HepG2 (cell line): ENCODE data around the gene ELMO2. TPM values are rescaled to one million over a fixed set of nuclear protein-coding genes. Genes with fewer than 3 reads are reported as not detected.

Source experiments
- DR1 ChIP-seq: sonication (generic); formaldehyde crosslinking; IDR thresholded peaks from 2 replicates; pipeline ENCODE4 v1.8.0; 2021; ENCODE audit warnings: mild to moderate bottlenecking, missing genetic modification reagents, inconsistent platforms
- GATAD1 ChIP-seq: IDR thresholded peaks from 2 replicates; pipeline ENCODE4 v1.6.1; 2016; ENCODE audit warnings: missing genetic modification reagents, missing compliant biosample characterization
- HNF4A ChIP-seq: sonication (generic); formaldehyde crosslinking; IDR thresholded peaks from 2 replicates; pipeline ENCODE4 v1.4.0; 2020; ENCODE audit warnings: missing genetic modification reagents
- HNRNPK ChIP-seq: fragments of 200-400 bp; formaldehyde crosslinking; IDR thresholded peaks from 2 replicates; pipeline ENCODE4 v1.6.1; 2018; ENCODE audit warnings: low read length, low read depth, moderate library complexity, mild to moderate bottlenecking; ENCODE audit not compliant: poor library complexity, severe bottlenecking
- KLF16 ChIP-seq, 2 experiments: sonication (generic) in 1 of 2; formaldehyde crosslinking in 1 of 2; IDR thresholded peaks; 2 replicates each; pipeline versions ENCODE4 v1.6.1 to v1.8.0; 2016 to 2023; ENCODE audit warnings: missing genetic modification reagents in 2 of 2, missing compliant biosample characterization in 1 of 2
- NR1H2 ChIP-seq: sonication (generic); formaldehyde crosslinking; IDR thresholded peaks from 2 replicates; pipeline ENCODE4 v1.8.1; 2022; ENCODE audit warnings: low read depth, missing genetic modification reagents, borderline replicate concordance
- RORA ChIP-seq: sonication (generic); formaldehyde crosslinking; IDR thresholded peaks from 2 replicates; pipeline ENCODE4 v1.5.0; 2020; ENCODE audit warnings: mild to moderate bottlenecking, missing genetic modification reagents, moderate library complexity
- TOPORS ChIP-seq: sonication (generic); formaldehyde crosslinking; IDR thresholded peaks from 2 replicates; pipeline ENCODE4 v1.8.0; 2023; ENCODE audit warnings: mild to moderate bottlenecking, missing genetic modification reagents
- ZBTB26 ChIP-seq: IDR thresholded peaks from 2 replicates; pipeline ENCODE4 v1.6.1; 2016; ENCODE audit warnings: missing compliant biosample characterization, missing genetic modification reagents, borderline replicate concordance
- ZNF264 ChIP-seq: sonication (generic); formaldehyde crosslinking; IDR thresholded peaks from 2 replicates; pipeline ENCODE4 v1.4.0; 2020; ENCODE audit warnings: missing genetic modification reagents
- ZNF281 ChIP-seq: sonication (generic); formaldehyde crosslinking; IDR thresholded peaks from 2 replicates; pipeline ENCODE4 v1.4.0; 2020; ENCODE audit warnings: missing genetic modification reagents, borderline replicate concordance
- ZNF367 ChIP-seq: sonication (generic); formaldehyde crosslinking; IDR thresholded peaks from 2 replicates; pipeline ENCODE4 v1.4.0; 2020; ENCODE audit warnings: missing genetic modification reagents, borderline replicate concordance
- ZNF441 ChIP-seq: sonication (generic); formaldehyde crosslinking; IDR thresholded peaks from 2 replicates; pipeline ENCODE4 v1.7.0; 2021; ENCODE audit warnings: missing genetic modification reagents, borderline replicate concordance
- ZNF501 ChIP-seq: sonication (generic); formaldehyde crosslinking; IDR thresholded peaks from 2 replicates; pipeline ENCODE4 v1.5.1; 2020; ENCODE audit warnings: mild to moderate bottlenecking, moderate library complexity, missing genetic modification reagents
- polyA plus RNA-seq, 8 experiments: library from polyadenylated mRNA; depleted of rRNA in 3 of 8; stranded (reverse) in 7 of 8; unstranded in 1 of 8; fragments of >200 nt; fragmentation: Illumina TruSeq in 4 of 8; extraction: Trizol in 4 of 8; gene quantifications; 2 replicates each; pipeline versions ENCODE4 v1.2.1 to v1.2.3, GENCODE V29; 2011 to 2016; ENCODE audit warnings: low read depth in 4 of 8, missing spikeins in 1 of 8, mixed read lengths in 1 of 8; ENCODE audit not compliant: insufficient read depth in 1 of 8
- total RNA-seq, 5 experiments: library from RNA; depleted of rRNA; stranded (reverse); fragments of >200 nt; fragmentation: Illumina TruSeq; extraction: Trizol; gene quantifications; 2 replicates each; pipeline ENCODE4 v1.2.3, GENCODE V29; 2016; ENCODE audit warnings: low read depth in 1 of 5
- TF ChIP-seq, protein P1 (sequence below): sonication (generic); formaldehyde crosslinking; IDR thresholded peaks from 2 replicates; pipeline ENCODE4 v1.5.0; 2020; ENCODE audit warnings: missing genetic modification reagents
- TF ChIP-seq, protein P2 (sequence below): sonication (generic); formaldehyde crosslinking; IDR thresholded peaks from 2 replicates; pipeline ENCODE4 v1.8.1; 2023; ENCODE audit warnings: missing genetic modification reagents, mild to moderate bottlenecking, borderline replicate concordance
- TF ChIP-seq, protein P3 (sequence below): sonication (generic); formaldehyde crosslinking; conservative IDR thresholded peaks from 2 replicates; pipeline ENCODE4 v1.8.0; 2022; ENCODE audit warnings: low read depth, missing genetic modification reagents
- TF ChIP-seq, protein P4 (sequence below): sonication (generic); formaldehyde crosslinking; IDR thresholded peaks from 2 replicates; pipeline ENCODE4 v1.4.0; 2020; ENCODE audit warnings: missing genetic modification reagents

Gene ELMO2
- total and polyA plus RNA-seq, 2 of the 13 experiments (the other 11 are each of a cell fraction or from before 2014, with no cell fraction given) = 30.6 to 35.7 TPM

DNA sequence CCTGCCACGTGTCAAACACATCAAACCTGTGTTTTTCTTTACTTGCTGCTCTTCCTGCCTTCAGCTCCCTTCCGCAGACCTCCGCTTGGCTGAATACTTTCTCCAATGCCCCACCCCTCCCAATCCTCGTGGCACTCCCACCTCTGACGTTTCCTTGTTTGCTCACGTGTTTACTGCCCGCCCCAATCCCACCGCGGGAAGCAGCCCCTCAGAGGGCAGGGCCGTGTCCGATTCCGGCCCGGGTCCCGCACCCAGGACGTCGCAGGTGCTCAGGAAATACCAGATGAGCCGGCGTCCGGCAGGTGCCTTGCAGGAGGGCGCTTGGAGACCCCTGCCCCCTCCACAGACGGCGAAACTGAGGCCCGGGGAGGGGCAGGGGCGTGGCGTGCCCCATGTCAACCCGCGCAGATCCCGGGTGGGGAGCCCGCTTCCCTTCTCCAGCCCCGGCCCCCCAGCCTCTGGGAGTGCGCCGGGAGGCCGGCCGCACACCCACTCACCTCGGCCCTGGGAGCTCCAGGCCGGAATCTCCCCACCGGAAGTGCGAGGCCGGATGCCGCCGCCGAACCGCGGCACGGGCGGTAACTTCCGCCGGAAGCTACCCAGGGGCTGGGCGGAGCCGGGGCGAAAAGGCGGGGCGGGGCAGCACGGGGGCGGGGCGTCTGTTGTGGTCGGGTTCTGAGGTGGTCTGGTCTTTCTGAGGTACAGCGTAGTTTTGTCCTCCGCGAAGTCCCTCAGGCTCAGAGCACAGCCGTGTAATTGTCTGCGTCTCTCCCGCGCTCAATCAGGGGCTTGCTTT, 42.3 kb downstream of the ELMO2 start (continued):
- TF ChIP-seq ZBTB26 (CRISPR knock-in tag) (peak; percentile 84), ZNF441 (CRISPR knock-in tag) (peak; percentile 94), HNRNPK (peak; percentile 72), RORA (CRISPR knock-in tag) (no peak), ZNF281 (CRISPR knock-in tag) (no peak), ZNF264 (CRISPR knock-in tag) (peak; percentile 65), ZNF501 (CRISPR knock-in tag) (peak; percentile 99), ZNF367 (CRISPR knock-in tag) (0 out of 2 replicates have a peak, but pooled peaks have one; percentile 82), TOPORS (CRISPR knock-in tag) (peak; percentile 95), KLF16 (CRISPR knock-in tag; IDR thresholded peaks at IDR 0.05) (peak; percentile 60 to 96; a peak in 2 of 4 replicates), DR1 (CRISPR knock-in tag) (peak; percentile 76), HNF4A (CRISPR knock-in tag) (peak; percentile 41), NR1H2 (CRISPR knock-in tag) (0 out of 2 replicates have a peak, but pooled peaks have one; percentile 78), GATAD1 (CRISPR knock-in tag) (peak; percentile 94)
- TF ChIP-seq, protein P1, sequence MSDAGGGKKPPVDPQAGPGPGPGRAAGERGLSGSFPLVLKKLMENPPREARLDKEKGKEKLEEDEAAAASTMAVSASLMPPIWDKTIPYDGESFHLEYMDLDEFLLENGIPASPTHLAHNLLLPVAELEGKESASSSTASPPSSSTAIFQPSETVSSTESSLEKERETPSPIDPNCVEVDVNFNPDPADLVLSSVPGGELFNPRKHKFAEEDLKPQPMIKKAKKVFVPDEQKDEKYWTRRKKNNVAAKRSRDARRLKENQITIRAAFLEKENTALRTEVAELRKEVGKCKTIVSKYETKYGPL (CRISPR knock-in tag) = peak; percentile 82; the same call in 1 of the 2 replicates
- TF ChIP-seq, protein P2, sequence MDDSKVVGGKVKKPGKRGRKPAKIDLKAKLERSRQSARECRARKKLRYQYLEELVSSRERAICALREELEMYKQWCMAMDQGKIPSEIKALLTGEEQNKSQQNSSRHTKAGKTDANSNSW (CRISPR knock-in tag) = peak; percentile 80; the same call in 1 of the 2 replicates
- TF ChIP-seq, protein P3, sequence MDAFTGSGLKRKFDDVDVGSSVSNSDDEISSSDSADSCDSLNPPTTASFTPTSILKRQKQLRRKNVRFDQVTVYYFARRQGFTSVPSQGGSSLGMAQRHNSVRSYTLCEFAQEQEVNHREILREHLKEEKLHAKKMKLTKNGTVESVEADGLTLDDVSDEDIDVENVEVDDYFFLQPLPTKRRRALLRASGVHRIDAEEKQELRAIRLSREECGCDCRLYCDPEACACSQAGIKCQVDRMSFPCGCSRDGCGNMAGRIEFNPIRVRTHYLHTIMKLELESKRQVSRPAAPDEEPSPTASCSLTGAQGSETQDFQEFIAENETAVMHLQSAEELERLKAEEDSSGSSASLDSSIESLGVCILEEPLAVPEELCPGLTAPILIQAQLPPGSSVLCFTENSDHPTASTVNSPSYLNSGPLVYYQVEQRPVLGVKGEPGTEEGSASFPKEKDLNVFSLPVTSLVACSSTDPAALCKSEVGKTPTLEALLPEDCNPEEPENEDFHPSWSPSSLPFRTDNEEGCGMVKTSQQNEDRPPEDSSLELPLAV (CRISPR knock-in tag) = peak; percentile 71; the same call in 1 of the 2 replicates
- TF ChIP-seq, protein P4, sequence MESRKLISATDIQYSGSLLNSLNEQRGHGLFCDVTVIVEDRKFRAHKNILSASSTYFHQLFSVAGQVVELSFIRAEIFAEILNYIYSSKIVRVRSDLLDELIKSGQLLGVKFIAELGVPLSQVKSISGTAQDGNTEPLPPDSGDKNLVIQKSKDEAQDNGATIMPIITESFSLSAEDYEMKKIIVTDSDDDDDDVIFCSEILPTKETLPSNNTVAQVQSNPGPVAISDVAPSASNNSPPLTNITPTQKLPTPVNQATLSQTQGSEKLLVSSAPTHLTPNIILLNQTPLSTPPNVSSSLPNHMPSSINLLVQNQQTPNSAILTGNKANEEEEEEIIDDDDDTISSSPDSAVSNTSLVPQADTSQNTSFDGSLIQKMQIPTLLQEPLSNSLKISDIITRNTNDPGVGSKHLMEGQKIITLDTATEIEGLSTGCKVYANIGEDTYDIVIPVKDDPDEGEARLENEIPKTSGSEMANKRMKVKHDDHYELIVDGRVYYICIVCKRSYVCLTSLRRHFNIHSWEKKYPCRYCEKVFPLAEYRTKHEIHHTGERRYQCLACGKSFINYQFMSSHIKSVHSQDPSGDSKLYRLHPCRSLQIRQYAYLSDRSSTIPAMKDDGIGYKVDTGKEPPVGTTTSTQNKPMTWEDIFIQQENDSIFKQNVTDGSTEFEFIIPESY (CRISPR knock-in tag) = peak; percentile 49; the same call in 1 of the 2 replicates
